Measurements from ENCODE around the gene YIF1A. TPM values are rescaled to one million over a fixed set of nuclear protein-coding genes. Genes with fewer than 3 reads are reported as not detected.

The YIF1A gene
- total and polyA plus RNA-seq, 2 donors (not counting 3 experiments of a cell fraction or from before 2014, with no cell fraction given): 104 to 271 TPM

GRCh38 chr11:66243782-66244535 lies 45.0 kb downstream of the YIF1A start:
- dilution Hi-C loops (cut with MboI; ENCODE audit: extremely low pct_ligation_motif_present, low sequenced_read_pairs): no loop called here
- no peaks in the 10 kb centered on the region for H3K27me3 ChIP-seq (ENCODE audit: control insufficient read depth in 2 of 2, insufficient read depth in 2 of 2, low read length in 2 of 2)
- DNase-seq (ENCODE audit: low read depth, low spot score) (no peak), FAIRE-seq (no peak)
- ChIA-PET POLR2A (no interaction called here), CTCF (no interaction called here)
- H3K79me2 ChIP-seq (ENCODE audit: control insufficient read depth, insufficient read depth, low read length): no peaks in the 10 kb centered on the region
- H4K20me1 ChIP-seq (replicated peaks; ENCODE audit: control insufficient read depth, extremely low read depth, insufficient read depth, low read length): no peaks in the 10 kb centered on the region
- peaks cover 0 to 32% of the 10 kb centered on the region in 2 experiments for H3K36me3 ChIP-seq (ENCODE audit: control insufficient read depth in 2 of 2, extremely low read depth in 1 of 2, insufficient read depth in 2 of 2, low read length in 2 of 2)
- no peak overlapping the region for H3K4me2 ChIP-seq (ENCODE audit: insufficient read depth, low read length)
- H3K9ac ChIP-seq (replicated peaks; ENCODE audit: extremely low read depth, insufficient read depth, low read length): no peak overlapping the region
- no peaks in the 10 kb centered on the region for H3K4me1 ChIP-seq (ENCODE audit: control insufficient read depth, extremely low read depth, insufficient read depth, low read length)
- H3K4me3 ChIP-seq (replicated peaks in 1 of 3; ENCODE audit: insufficient read depth in 1 of 3, low read depth in 1 of 3, low read length in 3 of 3): no peak overlapping the region
- intact Hi-C loops (cut with micrococcal nuclease): no loop called here
- no peak for TF ChIP-seq POLR2AphosphoS5 (IDR thresholded peaks at IDR 0.05; ENCODE audit: insufficient read depth, low read depth, low read length)
- TF ChIP-seq GATA2 (IDR thresholded peaks at IDR 0.05; ENCODE audit: insufficient read depth, insufficient read length, low read depth, low read length): no peak
- TF ChIP-seq FOS (IDR thresholded peaks at IDR 0.05; ENCODE audit: borderline replicate concordance, insufficient read depth, low read length): no peak
- no peak for TF ChIP-seq CTCF (IDR thresholded peaks at IDR 0.05; ENCODE audit: extremely low read depth in 1 of 2, insufficient read depth in 1 of 2, low read depth in 1 of 2, low read length in 2 of 2)
- TF ChIP-seq JUN (IDR thresholded peaks at IDR 0.05; ENCODE audit: borderline replicate concordance, insufficient read depth, insufficient read length, low read depth): no peak
- TF ChIP-seq EZH2 (IDR thresholded peaks at IDR 0.05; ENCODE audit: borderline replicate concordance, low read depth, low read length, severe bottlenecking): no peak
- TF ChIP-seq POLR2A (IDR thresholded peaks at IDR 0.05; ENCODE audit: low read depth, low read length): no peak
- no peak for TF ChIP-seq MYC (IDR thresholded peaks at IDR 0.05; ENCODE audit: low read depth, low read length)
- no peak for TF ChIP-seq MAX (IDR thresholded peaks at IDR 0.05; ENCODE audit: insufficient read depth, insufficient read length)
- no peak overlapping the region for H2AFZ ChIP-seq (ENCODE audit: low read depth, low read length)
- TSS peak; percentile 71 for BruUV-seq (replicated peaks)
- H3K9me1 ChIP-seq (replicated peaks; ENCODE audit: control insufficient read depth, extremely low read depth, insufficient read depth, low read length): no peaks in the 10 kb centered on the region
- H3K9me3 ChIP-seq (replicated peaks; ENCODE audit: control insufficient read depth, insufficient read depth, low read length): no peaks in the 10 kb centered on the region
- H3K27ac ChIP-seq (ENCODE audit: insufficient read depth, low read depth, low read length): no peak overlapping the region
